Chondrocyte (in vitro differentiated cells): ENCODE measurements around the gene SMIM17. TPM values are rescaled to one million over a fixed set of nuclear protein-coding genes. Genes with fewer than 3 reads are reported as not detected.

ENCODE experiments used
- DNase-seq: peaks from one replicate; pipeline ENCODE4 v3.0.0; 2021; ENCODE audit warnings: mixed read lengths, low spot score
- H3K27ac Mint-ChIP-seq: one replicate; pipeline ENCODE4 v1.8.0; 2021; ENCODE audit warnings: mild to moderate bottlenecking, moderate library complexity, mixed read lengths; ENCODE audit not compliant: unreplicated experiment
- H3K27me3 Mint-ChIP-seq: 2 replicates; pipeline ENCODE4 v1.8.0; 2021; ENCODE audit warnings: low read depth, mixed read lengths
- H3K36me3 Mint-ChIP-seq: 2 replicates; pipeline ENCODE4 v1.8.0; 2021; ENCODE audit warnings: low read depth, mixed read lengths
- H3K4me1 Mint-ChIP-seq: 2 replicates; pipeline ENCODE4 v1.8.0; 2021; ENCODE audit warnings: low read depth, mild to moderate bottlenecking, mixed read lengths
- H3K4me3 Mint-ChIP-seq: one replicate; pipeline ENCODE4 v1.8.0; 2021; ENCODE audit warnings: mild to moderate bottlenecking, moderate library complexity, mixed read lengths; ENCODE audit not compliant: unreplicated experiment
- H3K9me3 Mint-ChIP-seq: 2 replicates; pipeline ENCODE4 v1.8.0; 2021; ENCODE audit warnings: low read depth, mixed read lengths
- total RNA-seq: library from RNA; stranded (reverse); gene quantifications from 3 replicates; pipeline ENCODE4 v1.2.1, GENCODE V29; 2021
- TF ChIP-seq, protein P1 (sequence below): fragments of 200-600 bp; sonication (generic); IDR thresholded peaks from 2 replicates; pipeline ENCODE4 v1.5.0; 2021; ENCODE audit warnings: antibody characterized with exemption, mild to moderate bottlenecking, moderate library complexity

SMIM17 gene
- total RNA-seq, 1 donor from 2014 or later = 0.20 TPM

DNA sequence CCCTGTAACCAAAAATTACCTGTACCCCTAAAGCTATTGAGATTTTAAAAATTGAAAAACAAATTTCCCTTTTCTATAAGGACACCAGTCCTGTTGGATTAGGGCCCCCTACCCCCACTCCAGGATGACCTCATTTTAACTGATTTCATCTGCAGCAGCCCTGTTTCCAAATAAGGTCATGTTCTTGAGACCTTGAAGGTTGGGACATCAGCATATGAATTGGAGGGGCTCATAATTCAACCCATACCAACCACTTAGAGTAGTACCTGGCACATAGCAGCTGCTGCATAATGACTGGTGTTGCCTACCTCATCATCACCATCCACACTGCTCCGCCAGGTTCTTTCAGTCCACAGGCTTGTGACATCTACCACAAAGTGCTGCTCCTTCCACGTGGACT, 30.2 kb upstream of the SMIM17 start:
- peaks cover 53% of the 10 kb centered on the region for H3K36me3 Mint-ChIP-seq
- TF ChIP-seq, protein P1, sequence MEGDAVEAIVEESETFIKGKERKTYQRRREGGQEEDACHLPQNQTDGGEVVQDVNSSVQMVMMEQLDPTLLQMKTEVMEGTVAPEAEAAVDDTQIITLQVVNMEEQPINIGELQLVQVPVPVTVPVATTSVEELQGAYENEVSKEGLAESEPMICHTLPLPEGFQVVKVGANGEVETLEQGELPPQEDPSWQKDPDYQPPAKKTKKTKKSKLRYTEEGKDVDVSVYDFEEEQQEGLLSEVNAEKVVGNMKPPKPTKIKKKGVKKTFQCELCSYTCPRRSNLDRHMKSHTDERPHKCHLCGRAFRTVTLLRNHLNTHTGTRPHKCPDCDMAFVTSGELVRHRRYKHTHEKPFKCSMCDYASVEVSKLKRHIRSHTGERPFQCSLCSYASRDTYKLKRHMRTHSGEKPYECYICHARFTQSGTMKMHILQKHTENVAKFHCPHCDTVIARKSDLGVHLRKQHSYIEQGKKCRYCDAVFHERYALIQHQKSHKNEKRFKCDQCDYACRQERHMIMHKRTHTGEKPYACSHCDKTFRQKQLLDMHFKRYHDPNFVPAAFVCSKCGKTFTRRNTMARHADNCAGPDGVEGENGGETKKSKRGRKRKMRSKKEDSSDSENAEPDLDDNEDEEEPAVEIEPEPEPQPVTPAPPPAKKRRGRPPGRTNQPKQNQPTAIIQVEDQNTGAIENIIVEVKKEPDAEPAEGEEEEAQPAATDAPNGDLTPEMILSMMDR = no peak
- peaks cover 10% of the 10 kb centered on the region for H3K4me1 Mint-ChIP-seq
- H3K9me3 Mint-ChIP-seq = peaks cover 74% of the 10 kb centered on the region
- no peaks in the 10 kb centered on the region for H3K27me3 Mint-ChIP-seq
- no peak for DNase-seq
- H3K27ac Mint-ChIP-seq = no peak overlapping the region
- H3K4me3 Mint-ChIP-seq = no peak overlapping the region

GRCh38 chr19:56613639-56614038, 29.3 kb upstream of the SMIM17 start:
- TF ChIP-seq, protein P1 = no peak
- DNase-seq = no peak
- peaks cover 57% of the 10 kb centered on the region for H3K36me3 Mint-ChIP-seq
- H3K27ac Mint-ChIP-seq = no peak overlapping the region
- peaks cover 71% of the 10 kb centered on the region for H3K9me3 Mint-ChIP-seq
- H3K27me3 Mint-ChIP-seq = no peaks in the 10 kb centered on the region
- peaks cover 10% of the 10 kb centered on the region for H3K4me1 Mint-ChIP-seq
- no peak overlapping the region for H3K4me3 Mint-ChIP-seq

- TF ChIP-seq, protein P1 = no peak
- Mint-ChIP-seq H3K27ac (no peak overlapping the region), H3K36me3 (peaks cover 65% of the 10 kb centered on the region), H3K27me3 (no peaks in the 10 kb centered on the region), H3K9me3 (peaks cover 59% of the 10 kb centered on the region), H3K4me1 (no peaks in the 10 kb centered on the region), H3K4me3 (no peak overlapping the region)
- no peak for DNase-seq
Measured at GRCh38 chr19:56617531-56617930, 25.4 kb upstream of the SMIM17 start.

DNA sequence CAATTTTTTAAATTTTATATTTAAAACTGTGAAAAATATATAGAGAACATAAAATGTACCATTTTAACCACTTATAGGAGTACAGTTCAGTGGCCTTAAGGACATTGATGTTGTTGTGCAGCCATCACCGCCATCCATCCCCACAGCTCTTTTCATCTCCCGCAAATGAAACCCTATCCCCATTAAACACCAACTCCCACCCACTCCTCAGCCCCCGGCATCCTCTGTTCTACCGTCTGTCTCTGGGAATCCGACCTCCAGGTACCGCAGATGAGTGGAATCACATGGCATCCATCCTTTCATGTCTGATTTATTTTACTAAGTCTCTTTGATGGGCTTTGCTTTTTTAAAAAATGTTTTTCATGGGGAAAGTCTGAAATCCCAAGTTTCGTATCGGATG, 23.8 kb upstream of the SMIM17 start:
- H3K27me3 Mint-ChIP-seq = no peaks in the 10 kb centered on the region
- DNase-seq = no peak
- peaks cover 51% of the 10 kb centered on the region for H3K9me3 Mint-ChIP-seq
- TF ChIP-seq, protein P1 = no peak
- H3K27ac Mint-ChIP-seq = no peak overlapping the region
- H3K4me3 Mint-ChIP-seq = no peak overlapping the region
- no peaks in the 10 kb centered on the region for H3K4me1 Mint-ChIP-seq
- H3K36me3 Mint-ChIP-seq = peaks cover 65% of the 10 kb centered on the region

DNA sequence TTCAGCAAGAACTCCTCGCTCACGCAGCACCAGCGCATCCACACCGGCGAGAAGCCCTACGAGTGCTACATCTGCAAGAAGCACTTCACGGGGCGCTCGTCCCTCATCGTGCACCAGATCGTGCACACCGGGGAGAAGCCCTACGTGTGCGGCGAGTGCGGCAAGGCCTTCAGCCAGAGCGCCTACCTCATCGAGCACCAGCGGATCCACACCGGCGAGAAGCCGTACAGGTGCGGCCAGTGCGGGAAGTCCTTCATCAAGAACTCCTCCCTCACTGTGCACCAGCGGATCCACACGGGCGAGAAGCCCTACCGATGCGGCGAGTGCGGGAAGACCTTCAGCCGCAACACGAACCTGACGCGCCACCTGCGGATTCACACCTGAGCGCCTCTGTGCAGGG, 20.6 kb upstream of the SMIM17 start:
- TF ChIP-seq, protein P1 = no peak
- no peak overlapping the region for H3K4me3 Mint-ChIP-seq
- H3K27me3 Mint-ChIP-seq = no peaks in the 10 kb centered on the region
- peaks cover 29% of the 10 kb centered on the region for H3K9me3 Mint-ChIP-seq
- H3K4me1 Mint-ChIP-seq = no peaks in the 10 kb centered on the region
- no peak for DNase-seq
- H3K27ac Mint-ChIP-seq = no peak overlapping the region
- H3K36me3 Mint-ChIP-seq = peaks cover 55% of the 10 kb centered on the region
